ENCODE results near the gene GPAT3. TPM values are rescaled to one million over a fixed set of nuclear protein-coding genes. Genes with fewer than 3 reads are reported as not detected.
"Not testable (repeated sequence)": the region's sequence is repeated elsewhere in the genome, so short reads cannot be mapped to it uniquely, and the experiment has no call there.

Gene GPAT3
- total RNA-seq, 1 donor from 2014 or later, result 7.8 TPM

GRCh38 chr4:83585982-83586508, 50.1 kb downstream of the GPAT3 start:
- ATAC-seq, result no peak
- intact Hi-C loops (cut with DNase I), result no loop called here
- no peak for DNase-seq (ENCODE audit: low spot score)

- ATAC-seq (no peak), DNase-seq (ENCODE audit: low spot score) (no peak)
- intact Hi-C loops (cut with DNase I), result no loop called here
Observed at GRCh38 chr4:83589279-83589678, 53.4 kb downstream of the GPAT3 start.

- ATAC-seq (no peak), DNase-seq (ENCODE audit: low spot score) (no peak)
- intact Hi-C loops (cut with DNase I), result no loop called here
Observed at GRCh38 chr4:83591056-83591455, 55.1 kb downstream of the GPAT3 start.

GRCh38 chr4:83591730-83592129, 55.8 kb downstream of the GPAT3 start:
- ATAC-seq (no peak), DNase-seq (ENCODE audit: low spot score) (no peak)
- intact Hi-C loops (cut with DNase I), result no loop called here

GRCh38 chr4:83599183-83599582, 63.3 kb downstream of the GPAT3 start:
- intact Hi-C loops (cut with DNase I), result no loop called here
- ATAC-seq (no peak), DNase-seq (ENCODE audit: low spot score) (no peak)

GRCh38 chr4:83603129-83603528, 67.2 kb downstream of the GPAT3 start:
- no peak for DNase-seq (ENCODE audit: low spot score)
- no peak for ATAC-seq
- intact Hi-C loops (cut with DNase I), result no loop called here

GRCh38 chr4:83604321-83604720, 68.4 kb downstream of the GPAT3 start:
- intact Hi-C loops (cut with DNase I), result no loop called here
- ATAC-seq, result no peak

GRCh38 chr4:83605210-83605609, 69.3 kb downstream of the GPAT3 start:
- DNase-seq (ENCODE audit: low spot score) (no peak), ATAC-seq (no peak)
- intact Hi-C loops (cut with DNase I), result no loop called here

More at GRCh38 chr4:83604321-83604720, 68.4 kb downstream of the GPAT3 start:
- DNase-seq (ENCODE audit: low spot score), result no peak

GRCh38 chr4:83605744-83606172, 69.8 kb downstream of the GPAT3 start:
- intact Hi-C loops (cut with DNase I), result no loop called here
- no peak for DNase-seq (ENCODE audit: low spot score)
- no peak for ATAC-seq

GRCh38 chr4:83606460-83606859, 70.6 kb downstream of the GPAT3 start:
- ATAC-seq (no peak), DNase-seq (ENCODE audit: low spot score) (no peak)
- intact Hi-C loops (cut with DNase I), result no loop called here

GRCh38 chr4:83606898-83607297, 71.0 kb downstream of the GPAT3 start:
- intact Hi-C loops (cut with DNase I), result no loop called here
- DNase-seq (ENCODE audit: low spot score) (no peak), ATAC-seq (no peak)

- no peak for ATAC-seq
- intact Hi-C loops (cut with DNase I), result no loop called here
Observed at GRCh38 chr4:83609365-83609764, 73.5 kb downstream of the GPAT3 start.

GRCh38 chr4:83610729-83611128, 74.8 kb downstream of the GPAT3 start:
- intact Hi-C loops (cut with DNase I), result no loop called here
- DNase-seq (ENCODE audit: low spot score) (no peak), ATAC-seq (no peak)

More at GRCh38 chr4:83609365-83609764, 73.5 kb downstream of the GPAT3 start:
- DNase-seq (ENCODE audit: low spot score), result no peak

GRCh38 chr4:83613023-83613422, 77.1 kb downstream of the GPAT3 start:
- DNase-seq (ENCODE audit: low spot score) (no peak), ATAC-seq (no peak)
- intact Hi-C loops (cut with DNase I), result no loop called here

- ATAC-seq (no peak), DNase-seq (ENCODE audit: low spot score) (no peak)
- intact Hi-C loops (cut with DNase I), result no loop called here
Observed at GRCh38 chr4:83613994-83614393, 78.1 kb downstream of the GPAT3 start.

- no peak for DNase-seq (ENCODE audit: low spot score)
- ATAC-seq, result no peak
- intact Hi-C loops (cut with DNase I), result no loop called here
Observed at GRCh38 chr4:83616252-83616651, 80.3 kb downstream of the GPAT3 start.

- ATAC-seq (no peak), DNase-seq (ENCODE audit: low spot score) (no peak)
- intact Hi-C loops (cut with DNase I), result no loop called here
Observed at GRCh38 chr4:83617371-83618035, 81.6 kb downstream of the GPAT3 start.

GRCh38 chr4:83618431-83618830, 82.5 kb downstream of the GPAT3 start:
- ATAC-seq (no peak), DNase-seq (ENCODE audit: low spot score) (no peak)
- intact Hi-C loops (cut with DNase I), result no loop called here

- DNase-seq (ENCODE audit: low spot score) (no peak), ATAC-seq (peak; percentile 67)
- intact Hi-C loops (cut with DNase I), result no loop called here
Observed at GRCh38 chr4:83618991-83619645, 83.2 kb downstream of the GPAT3 start.

- DNase-seq (ENCODE audit: low spot score); ATAC-seq; intact Hi-C loops (cut with DNase I): not testable (repeated sequence)
Observed at GRCh38 chr4:83622127-83622526, 86.2 kb downstream of the GPAT3 start.

All from sciatic nerve (tissue), 2 donors.